ENCODE data around the gene ZFR. TPM values are rescaled to one million over a fixed set of nuclear protein-coding genes. Genes with fewer than 3 reads are reported as not detected.

Gene ZFR
- total RNA-seq, 4 donors from 2014 or later = 44.9 to 61.6 (median 52.7) TPM

GRCh38 chr5:32363030-32363429 is 81.5 kb downstream of the ZFR start:
- intact Hi-C loops (cut with DNase I; ENCODE audit: low total_unique reads) = no loop called here
- TF ChIP-seq POLR2A (IDR thresholded peaks at IDR 0.05) (no peak), CTCF (IDR thresholded peaks at IDR 0.05) (no peak)
- no peak overlapping the region for H3K4me3 ChIP-seq (ENCODE audit: low read depth, poor library complexity, severe bottlenecking)
- DNase-seq (ENCODE audit: low spot score in 2 of 2) = no peak

GRCh38 chr5:32362527-32362926 is 82.0 kb downstream of the ZFR start:
- 92 to 94% methylated on average over 4 of the region's 4 CpGs for WGBS, 2 donors
- DNase-seq (ENCODE audit: low spot score in 2 of 2) = no peak
- intact Hi-C loops (cut with DNase I; ENCODE audit: low total_unique reads) = no loop called here
- no peak overlapping the region for H3K4me3 ChIP-seq (ENCODE audit: low read depth, poor library complexity, severe bottlenecking)
- TF ChIP-seq CTCF (IDR thresholded peaks at IDR 0.05) = no peak

GRCh38 chr5:32360906-32361305 is 83.6 kb downstream of the ZFR start:
- no peak overlapping the region for H3K4me3 ChIP-seq (ENCODE audit: low read depth, poor library complexity, severe bottlenecking)
- DNase-seq (ENCODE audit: low spot score in 2 of 2) = no peak

GRCh38 chr5:32358611-32359010 is 85.9 kb downstream of the ZFR start:
- H3K4me3 ChIP-seq (ENCODE audit: low read depth, poor library complexity, severe bottlenecking) = no peak overlapping the region
- intact Hi-C loops (cut with DNase I; ENCODE audit: low total_unique reads) = no loop called here
- no peak for TF ChIP-seq POLR2A (IDR thresholded peaks at IDR 0.05)
- TF ChIP-seq CTCF (IDR thresholded peaks at IDR 0.05) = no peak
- no peak for DNase-seq (ENCODE audit: low spot score in 2 of 2)
- 84 to 98% methylated on average over 6 of the region's 6 CpGs for WGBS, 2 donors

More at GRCh38 chr5:32360906-32361305, 83.6 kb downstream of the ZFR start:
- TF ChIP-seq POLR2A (IDR thresholded peaks at IDR 0.05) (no peak), CTCF (IDR thresholded peaks at IDR 0.05) (no peak)
- intact Hi-C loops (cut with DNase I; ENCODE audit: low total_unique reads) = no loop called here
- WGBS, 2 donors = 81 to 88% methylated on average over 4 of the region's 4 CpGs

- H3K4me3 ChIP-seq (ENCODE audit: low read depth, poor library complexity, severe bottlenecking) = no peak overlapping the region
- intact Hi-C loops (cut with DNase I; ENCODE audit: low total_unique reads) = no loop called here
- TF ChIP-seq POLR2A (IDR thresholded peaks at IDR 0.05) (no peak), CTCF (IDR thresholded peaks at IDR 0.05) (no peak)
- DNase-seq (ENCODE audit: low spot score in 2 of 2) = no peak
These were observed 86.9 kb downstream of the ZFR start for GRCh38 chr5:32357658-32358057.

GRCh38 chr5:32355686-32356085 is 88.9 kb downstream of the ZFR start:
- WGBS, 2 donors = 67 to 71% methylated on average over 4 of the region's 4 CpGs
- intact Hi-C loops (cut with DNase I; ENCODE audit: low total_unique reads) = no loop called here
- DNase-seq (ENCODE audit: low spot score in 2 of 2) = no peak
- no peak overlapping the region for H3K4me3 ChIP-seq (ENCODE audit: low read depth, poor library complexity, severe bottlenecking)
- TF ChIP-seq CTCF (IDR thresholded peaks at IDR 0.05) = no peak
- TF ChIP-seq POLR2A (IDR thresholded peaks at IDR 0.05) = no peak

Data from lower leg skin (tissue), 4 donors.